ENCODE results near the gene RETSAT. TPM values are rescaled to one million over a fixed set of nuclear protein-coding genes. Genes with fewer than 3 reads are reported as not detected.
A peak's percentile ranks its signal among the peaks of the same experiment; 100 is the strongest.

The RETSAT gene
- total and polyA plus RNA-seq, 2 donors (not counting 1 experiment from before 2014, with no cell fraction given) = 13.0 to 28.1 TPM

GRCh38 chr2:85395912-85396475 is 41.7 kb upstream of the RETSAT start:
- DNase-seq (no peak), ATAC-seq (ENCODE audit: low read depth) (no peak)
- Mint-ChIP-seq H3K4me1 (peaks cover 31% of the 10 kb centered on the region), H3K27me3 (no peaks in the 10 kb centered on the region), H3K9me3 (ENCODE audit: insufficient read depth) (no peaks in the 10 kb centered on the region), H3K27ac (peak overlapping the region; percentile 72), H3K4me3 (no peak overlapping the region)
- TF ChIP-seq, protein P1, sequence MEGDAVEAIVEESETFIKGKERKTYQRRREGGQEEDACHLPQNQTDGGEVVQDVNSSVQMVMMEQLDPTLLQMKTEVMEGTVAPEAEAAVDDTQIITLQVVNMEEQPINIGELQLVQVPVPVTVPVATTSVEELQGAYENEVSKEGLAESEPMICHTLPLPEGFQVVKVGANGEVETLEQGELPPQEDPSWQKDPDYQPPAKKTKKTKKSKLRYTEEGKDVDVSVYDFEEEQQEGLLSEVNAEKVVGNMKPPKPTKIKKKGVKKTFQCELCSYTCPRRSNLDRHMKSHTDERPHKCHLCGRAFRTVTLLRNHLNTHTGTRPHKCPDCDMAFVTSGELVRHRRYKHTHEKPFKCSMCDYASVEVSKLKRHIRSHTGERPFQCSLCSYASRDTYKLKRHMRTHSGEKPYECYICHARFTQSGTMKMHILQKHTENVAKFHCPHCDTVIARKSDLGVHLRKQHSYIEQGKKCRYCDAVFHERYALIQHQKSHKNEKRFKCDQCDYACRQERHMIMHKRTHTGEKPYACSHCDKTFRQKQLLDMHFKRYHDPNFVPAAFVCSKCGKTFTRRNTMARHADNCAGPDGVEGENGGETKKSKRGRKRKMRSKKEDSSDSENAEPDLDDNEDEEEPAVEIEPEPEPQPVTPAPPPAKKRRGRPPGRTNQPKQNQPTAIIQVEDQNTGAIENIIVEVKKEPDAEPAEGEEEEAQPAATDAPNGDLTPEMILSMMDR (IDR thresholded peaks at IDR 0.05) = no peak
- H3K27ac ChIP-seq (ENCODE audit: low read length in 2 of 2) = no peak overlapping the region
- no peak overlapping the region for H3K4me2 ChIP-seq (replicated peaks; ENCODE audit: low read depth, low read length, poor library complexity, severe bottlenecking)
- H3K9ac ChIP-seq (ENCODE audit: low read length) = no peak overlapping the region
- no peaks in the 10 kb centered on the region for H3K27me3 ChIP-seq (replicated peaks in 1 of 4; ENCODE audit: control extremely low read depth in 1 of 4, control insufficient read depth in 3 of 4, insufficient read depth in 4 of 4, low read length in 3 of 4)
- peaks cover 24% of the 10 kb centered on the region in 2 donors for H3K4me1 ChIP-seq (ENCODE audit: control insufficient read depth in 2 of 2, insufficient read depth in 2 of 2, low read length in 2 of 2)
- H3K79me2 ChIP-seq (ENCODE audit: control insufficient read depth, insufficient read depth, low read length) = no peaks in the 10 kb centered on the region
- H2AFZ ChIP-seq (ENCODE audit: insufficient read depth, low read depth, low read length, poor library complexity, severe bottlenecking) = no peak overlapping the region
- intact Hi-C loops (cut with micrococcal nuclease) = no loop called here
- ChIA-PET POLR2A (no interaction called here), CTCF (interaction anchor here (1.3 kb wide), 1 partner anchor 12 kb away, joined by 3 read pairs; no protein-coding TSS in a partner anchor)
- WGBS (ENCODE audit: insufficient coverage) = 93% methylated on average over 5 of the region's 14 CpGs
- H3K9me3 ChIP-seq (ENCODE audit: control extremely low read depth in 1 of 3, control insufficient read depth in 2 of 3, insufficient read depth in 1 of 3, low read length in 2 of 3) = no peaks in the 10 kb centered on the region
- H3K4me3 ChIP-seq (ENCODE audit: control extremely low read depth in 1 of 5, extremely low read depth in 1 of 5, insufficient read depth in 1 of 5, low read depth in 2 of 5, low read length in 4 of 5) = no peak overlapping the region
- H4K20me1 ChIP-seq (ENCODE audit: control insufficient read depth, insufficient read depth, low read length, poor library complexity, severe bottlenecking) = no peaks in the 10 kb centered on the region
- H3K36me3 ChIP-seq (replicated peaks in 1 of 2; ENCODE audit: control extremely low read depth in 1 of 2, control insufficient read depth in 1 of 2, extremely low read depth in 1 of 2, insufficient read depth in 2 of 2, low read length in 1 of 2) = peaks cover 3 to 73% of the 10 kb centered on the region in 2 experiments

- no peak overlapping the region for H3K27ac ChIP-seq (ENCODE audit: low read length in 2 of 2)
- ChIA-PET CTCF (interaction anchor here (0.6 to 7.9 kb wide), 2 partner anchors 25 to 157 kb away, joined by 3 to 67 read pairs; partner anchors contain the start of gene SH2D6), POLR2A (interaction anchor here (0.6 kb wide), 1 partner anchor 166 kb away, joined by 6 read pairs; the partner anchor contains the start of gene GGCX)
- H3K36me3 ChIP-seq (replicated peaks in 1 of 2; ENCODE audit: control extremely low read depth in 1 of 2, control insufficient read depth in 1 of 2, extremely low read depth in 1 of 2, insufficient read depth in 2 of 2, low read length in 1 of 2) = peaks cover 1 to 73% of the 10 kb centered on the region in 2 experiments
- H3K9me3 Mint-ChIP-seq (ENCODE audit: insufficient read depth) = no peaks in the 10 kb centered on the region
- H3K4me2 ChIP-seq (replicated peaks; ENCODE audit: low read depth, low read length, poor library complexity, severe bottlenecking) = no peak overlapping the region
- no peak overlapping the region for H3K4me3 Mint-ChIP-seq
- H3K4me1 Mint-ChIP-seq = peaks cover 31% of the 10 kb centered on the region
- peaks cover 25 to 26% of the 10 kb centered on the region in 2 donors for H3K4me1 ChIP-seq (ENCODE audit: control insufficient read depth in 2 of 2, insufficient read depth in 2 of 2, low read length in 2 of 2)
- no peak overlapping the region for H3K9ac ChIP-seq (ENCODE audit: low read length)
- H4K20me1 ChIP-seq (ENCODE audit: control insufficient read depth, insufficient read depth, low read length, poor library complexity, severe bottlenecking) = no peaks in the 10 kb centered on the region
- DNase-seq = no peak
- H3K79me2 ChIP-seq (ENCODE audit: control insufficient read depth, insufficient read depth, low read length) = no peaks in the 10 kb centered on the region
- no peak overlapping the region for H2AFZ ChIP-seq (ENCODE audit: insufficient read depth, low read depth, low read length, poor library complexity, severe bottlenecking)
- H3K4me3 ChIP-seq (ENCODE audit: control extremely low read depth in 1 of 5, extremely low read depth in 1 of 5, insufficient read depth in 1 of 5, low read depth in 2 of 5, low read length in 4 of 5) = no peak overlapping the region
- WGBS (ENCODE audit: insufficient coverage) = 91% methylated on average over 6 of the region's 6 CpGs
- intact Hi-C loops (cut with micrococcal nuclease) = loop anchor here (5.0 kb wide), 2 partner anchors 68 to 207 kb away; partner anchors contain the start of genes TGOLN2 and TMEM150A
- no peak overlapping the region for H3K27ac Mint-ChIP-seq
- no peaks in the 10 kb centered on the region for H3K27me3 ChIP-seq (replicated peaks in 1 of 4; ENCODE audit: control extremely low read depth in 1 of 4, control insufficient read depth in 3 of 4, insufficient read depth in 4 of 4, low read length in 3 of 4)
- H3K27me3 Mint-ChIP-seq = no peaks in the 10 kb centered on the region
- no peak for ATAC-seq (ENCODE audit: low read depth)
- H3K9me3 ChIP-seq (ENCODE audit: control extremely low read depth in 1 of 3, control insufficient read depth in 2 of 3, insufficient read depth in 1 of 3, low read length in 2 of 3) = no peaks in the 10 kb centered on the region
- TF ChIP-seq, protein P1 (IDR thresholded peaks at IDR 0.05) = no peak
- no peak for TF ChIP-seq EZH2 (IDR thresholded peaks at IDR 0.05; ENCODE audit: borderline replicate concordance, insufficient read depth, low read depth, low read length, poor library complexity, severe bottlenecking)
These were observed 40.6 kb upstream of the RETSAT start for GRCh38 chr2:85394976-85395375.
